ENCODE results near the gene SLC35D2.
"Not testable (repeated sequence)": the region's sequence is repeated elsewhere in the genome, so short reads cannot be mapped to it uniquely, and the experiment has no call there.

SLC35D2 gene

DNA sequence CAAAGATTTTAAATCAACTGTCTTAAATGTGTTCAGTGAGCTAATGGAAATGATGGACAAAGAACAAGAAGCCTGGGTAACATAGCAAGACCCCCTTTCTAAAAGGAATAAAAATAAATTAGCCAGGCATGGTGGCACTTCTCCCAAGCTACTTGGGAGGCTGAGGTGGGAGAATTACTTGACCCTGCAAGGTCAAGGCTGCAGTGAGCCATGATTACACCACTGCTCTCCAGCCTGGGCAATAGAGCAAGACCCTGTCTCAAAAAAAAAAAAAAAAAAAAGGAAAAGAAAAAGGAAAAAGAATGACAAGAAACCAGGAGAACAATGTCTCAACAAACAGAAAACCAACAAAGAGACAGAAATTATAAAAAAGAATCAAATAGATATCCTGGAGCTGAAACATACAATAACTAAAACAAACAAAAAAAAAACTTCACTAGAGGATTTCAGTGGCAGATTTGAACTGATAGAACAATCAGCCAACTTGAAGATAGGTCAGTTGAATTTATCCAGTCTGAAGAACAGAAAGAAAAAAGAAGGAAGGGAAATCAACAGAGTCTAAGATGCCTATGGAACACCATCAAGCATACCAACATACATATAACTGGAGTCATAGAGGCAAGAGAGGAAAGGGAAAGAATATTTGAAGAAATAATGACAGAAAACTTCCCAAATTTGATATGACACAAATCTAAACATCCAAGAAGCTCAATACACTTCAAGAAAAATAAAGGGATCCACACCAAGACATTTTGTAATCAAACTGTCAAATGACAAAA, 16.8 kb upstream of the SLC35D2 start:
- DNase-seq (ENCODE audit: low read depth), result no peak

DNA sequence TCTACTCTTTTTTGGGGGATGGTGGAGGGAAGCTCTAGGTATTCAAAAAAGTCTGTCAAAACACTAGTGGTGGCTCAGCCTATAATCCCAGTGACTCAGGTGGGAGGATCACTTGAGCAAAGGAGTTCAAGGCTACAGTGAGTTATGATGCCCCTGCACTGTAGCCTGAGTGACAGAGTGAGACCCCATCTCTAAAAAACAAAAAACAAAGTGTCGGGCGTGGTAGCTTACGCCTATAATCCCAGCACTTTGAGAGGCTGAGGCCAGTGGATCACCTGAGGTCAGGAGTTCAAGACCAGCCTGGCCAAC, 15.8 kb upstream of the SLC35D2 start:
- no peak for DNase-seq (ENCODE audit: low read depth)

DNA sequence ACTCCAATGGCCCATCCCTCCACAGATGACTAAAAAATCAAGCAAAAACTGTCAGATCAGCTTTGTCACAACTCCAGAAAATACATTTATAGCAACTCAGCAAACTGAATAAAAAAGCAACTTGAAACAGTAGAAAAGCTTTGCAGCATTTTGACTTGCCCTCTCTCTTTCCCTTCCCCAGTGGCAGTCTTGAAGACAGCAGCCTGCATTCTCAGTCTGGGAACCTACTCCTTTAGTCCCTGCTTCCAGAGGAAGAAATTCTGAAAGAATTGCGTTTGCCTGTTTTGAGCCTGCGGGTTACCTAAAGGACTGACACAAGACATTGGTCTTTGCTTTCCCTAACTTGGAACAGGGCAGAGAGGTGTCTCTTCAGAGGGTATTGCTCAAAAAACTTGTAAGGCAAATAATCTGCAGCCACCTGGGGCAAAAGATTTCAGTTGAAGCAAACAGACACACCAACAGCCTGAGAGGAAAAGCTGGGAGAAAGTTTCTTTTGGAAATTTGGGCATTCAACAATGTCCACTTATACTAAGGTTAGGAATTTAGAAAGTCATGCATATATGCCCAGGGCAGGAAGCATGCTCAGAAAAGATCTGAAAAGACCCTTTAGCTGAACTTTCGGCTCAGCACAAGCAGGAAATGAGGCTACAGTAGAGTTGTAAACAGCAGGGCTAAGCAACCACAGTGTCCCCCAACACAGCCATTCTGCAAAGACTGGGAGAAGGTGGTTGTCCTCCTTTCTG, 15.2 kb upstream of the SLC35D2 start:
- DNase-seq (ENCODE audit: low read depth), result no peak

DNA sequence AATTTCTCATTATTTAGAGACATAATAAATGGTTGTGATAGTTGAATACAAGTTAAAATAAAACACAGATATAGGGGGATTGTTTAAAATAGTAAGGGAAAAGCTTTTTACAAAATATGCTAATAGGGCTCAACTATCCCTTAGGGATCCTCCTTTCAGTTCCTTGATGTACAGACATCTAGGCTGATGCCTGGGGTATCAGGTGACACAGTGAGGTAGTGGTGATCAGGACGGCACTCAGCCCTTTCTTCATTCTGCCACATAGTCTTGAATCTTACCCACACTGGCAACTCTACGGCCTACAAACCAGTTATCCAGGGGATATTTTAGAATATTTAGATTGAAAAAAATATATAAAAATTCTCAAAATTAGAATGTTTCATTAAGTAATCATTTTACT, 12.5 kb upstream of the SLC35D2 start:
- no peak for DNase-seq (ENCODE audit: low read depth)

DNA sequence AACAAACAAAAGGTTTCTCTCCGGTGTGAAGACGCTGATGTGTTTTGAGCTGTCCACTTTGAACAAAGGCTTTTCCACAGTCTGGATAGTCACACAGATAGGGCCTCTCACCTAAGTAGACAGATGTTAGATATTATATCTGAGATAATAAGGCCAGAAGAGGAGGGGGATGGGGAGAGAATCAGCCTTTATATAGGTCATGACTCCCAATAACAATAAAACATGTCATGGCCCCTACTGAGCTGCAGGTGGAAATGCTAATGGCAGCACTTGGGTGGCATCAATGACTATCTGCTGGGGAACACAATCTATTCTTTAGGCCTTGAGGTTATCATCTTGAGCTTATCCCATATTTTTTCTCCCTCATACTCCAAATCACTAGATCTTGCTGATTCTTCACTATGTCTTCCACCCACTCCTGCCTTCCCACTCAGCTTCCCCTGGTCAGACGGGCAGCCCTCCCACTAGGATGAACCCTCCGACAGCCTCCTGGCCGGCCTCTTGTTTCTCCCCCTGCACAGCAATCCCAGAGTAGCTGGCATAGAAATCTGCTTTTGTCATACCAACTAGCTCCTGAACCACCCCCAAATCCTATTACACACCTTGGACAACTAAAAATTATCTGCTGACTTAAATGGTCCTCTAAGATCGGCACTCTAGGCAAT, 11.5 kb upstream of the SLC35D2 start:
- DNase-seq (ENCODE audit: low read depth), result no peak

DNA sequence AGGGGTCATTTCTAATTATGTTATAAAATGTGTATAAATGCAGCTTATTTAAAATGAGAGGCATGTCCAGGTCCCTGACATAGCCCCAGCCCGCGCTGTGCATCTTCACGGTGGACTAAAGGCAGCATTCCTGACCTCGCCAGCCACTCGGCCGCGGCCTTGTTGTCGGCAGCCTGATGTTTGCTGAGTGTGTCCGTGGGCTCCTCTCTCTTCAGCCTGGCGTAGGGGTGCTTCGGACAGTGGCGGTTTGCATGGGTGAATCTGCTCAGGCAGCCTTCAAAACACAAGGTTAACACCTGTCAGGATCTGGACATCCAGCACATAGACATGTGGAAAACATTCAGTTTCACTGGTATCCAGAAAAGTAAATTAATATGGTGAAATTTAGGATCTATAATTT, 8.8 kb upstream of the SLC35D2 start:
- DNase-seq (ENCODE audit: low read depth), result no peak

DNA sequence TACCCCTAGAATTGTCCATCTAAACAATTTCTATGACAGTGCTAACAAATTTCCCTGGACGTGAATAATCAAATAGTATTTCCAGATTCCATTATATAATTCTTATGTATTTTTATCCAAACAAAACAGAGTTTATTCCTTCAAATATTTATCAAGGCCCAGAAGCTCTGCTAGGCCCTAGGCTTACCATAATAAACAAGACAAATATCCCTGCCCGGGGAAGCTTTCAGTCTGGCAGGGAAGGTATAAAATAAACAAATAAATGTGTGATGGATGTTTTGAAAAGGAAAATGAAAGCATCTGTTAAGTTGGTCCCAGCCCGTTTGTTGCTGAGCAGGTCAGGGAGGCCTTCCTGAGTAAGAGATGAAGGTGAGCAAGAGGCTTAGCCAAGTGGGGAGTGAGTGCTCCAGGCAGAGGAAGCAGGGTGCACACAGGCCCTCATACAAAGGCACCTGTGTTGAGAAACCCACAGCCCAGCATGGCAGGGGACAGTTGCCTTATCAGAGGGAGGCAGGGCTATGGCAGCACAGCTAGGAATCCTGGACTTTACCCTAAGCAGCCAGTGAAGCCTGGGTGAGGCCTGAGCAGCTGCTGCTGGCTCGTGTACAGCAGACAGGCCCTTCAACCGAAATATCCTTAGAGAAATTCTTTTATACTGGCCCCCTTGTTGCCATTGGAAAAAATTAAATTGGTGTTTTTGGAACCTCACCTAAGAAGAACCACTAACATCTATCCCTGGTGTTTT, 7.7 kb upstream of the SLC35D2 start:
- no peak for DNase-seq (ENCODE audit: low read depth)

DNA sequence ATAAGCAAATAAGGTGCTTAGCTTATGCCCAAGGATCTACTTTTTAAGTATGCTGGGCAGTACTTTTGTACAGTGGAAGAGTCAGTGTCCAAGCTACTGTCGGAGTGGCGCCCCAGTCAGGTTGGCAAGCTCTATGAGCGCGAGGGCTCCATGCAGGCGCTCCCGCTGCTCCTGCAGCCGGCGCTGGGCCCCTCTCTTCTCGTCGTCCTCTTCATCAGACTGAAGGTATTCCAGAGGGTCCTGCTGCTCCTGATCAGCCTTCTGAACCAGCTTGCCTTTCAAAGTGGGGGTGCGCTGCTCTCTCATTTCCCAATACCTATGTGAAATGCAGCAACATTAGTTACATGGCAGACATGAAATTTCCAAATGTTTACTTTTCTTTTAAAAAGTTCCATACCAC, 4.6 kb upstream of the SLC35D2 start:
- no peak for DNase-seq (ENCODE audit: low read depth)

DNA sequence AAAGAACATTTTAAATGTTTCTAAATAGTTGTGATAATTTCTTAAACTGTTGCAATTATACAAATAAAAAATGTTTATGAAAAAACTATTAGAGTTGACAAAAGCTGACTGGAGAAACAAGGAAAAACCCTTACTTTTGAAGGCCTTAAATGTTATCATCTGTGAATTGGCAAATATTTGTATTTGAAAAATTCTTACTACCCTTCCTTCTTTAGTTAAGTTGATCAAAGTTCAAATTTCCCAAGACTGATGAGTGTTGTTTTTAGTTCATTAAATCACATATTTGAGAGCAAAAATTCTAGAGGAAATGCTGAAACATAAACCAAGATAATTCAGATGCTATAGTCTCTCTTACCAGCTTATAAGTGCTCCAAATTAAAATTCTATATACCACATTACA, 2.6 kb upstream of the SLC35D2 start:
- DNase-seq (ENCODE audit: low read depth), result no peak

DNA sequence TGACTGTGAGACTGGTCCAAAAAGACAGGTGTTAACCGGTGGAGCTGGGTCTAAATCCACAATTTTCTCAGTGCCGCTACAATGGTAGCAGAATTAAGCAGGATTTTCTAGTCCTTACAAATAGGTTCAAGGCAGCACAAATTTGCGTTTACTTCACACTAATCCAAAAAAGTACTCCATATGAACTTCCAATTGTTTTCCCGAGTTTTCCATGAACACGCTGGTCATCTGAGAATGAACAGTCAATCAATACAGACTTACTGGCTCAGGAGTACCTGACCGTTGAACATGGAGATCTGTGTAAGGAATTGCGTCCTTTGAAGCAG, 709 bp downstream of the SLC35D2 start:
- no peak for DNase-seq (ENCODE audit: low read depth)

DNA sequence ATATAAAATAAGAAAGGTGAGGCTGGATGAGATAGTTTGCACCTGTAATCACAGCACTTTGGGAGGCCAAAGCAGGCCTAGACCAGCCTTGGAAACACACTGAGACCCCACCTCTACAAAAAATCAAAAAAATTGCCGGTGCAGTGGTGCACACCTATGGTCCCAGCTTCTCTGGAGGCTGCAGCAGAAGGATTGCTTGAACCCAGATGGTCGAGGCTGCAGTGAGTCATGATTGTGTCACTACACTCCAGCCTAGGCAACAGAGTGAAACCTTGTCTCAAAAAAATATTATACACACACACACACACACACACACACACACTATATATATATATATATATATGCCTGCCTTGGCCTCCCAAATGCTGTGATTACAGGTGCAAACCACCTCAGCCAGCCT, 1.3 kb downstream of the SLC35D2 start:
- no peak for DNase-seq (ENCODE audit: low read depth)

DNA sequence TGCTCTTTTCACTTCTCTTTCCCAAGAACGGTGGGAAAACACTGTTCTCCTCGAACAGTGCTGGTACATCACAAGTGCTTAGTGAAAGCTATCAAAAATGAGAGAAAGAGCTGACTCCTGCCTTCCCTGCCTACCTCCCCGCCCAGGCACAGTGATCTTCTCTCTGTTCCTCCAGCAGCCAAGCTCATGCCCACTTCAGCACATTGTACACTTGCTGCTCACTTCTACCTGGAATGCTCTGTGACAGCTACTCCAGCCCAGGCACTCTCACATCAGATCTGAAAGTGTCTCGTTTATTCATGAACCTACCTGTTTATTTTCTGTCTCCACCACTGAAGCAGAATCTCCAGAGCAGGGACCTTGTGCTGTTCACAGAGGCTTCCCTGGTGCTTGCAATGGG, 1.8 kb downstream of the SLC35D2 start:
- DNase-seq (ENCODE audit: low read depth), result no peak

DNA sequence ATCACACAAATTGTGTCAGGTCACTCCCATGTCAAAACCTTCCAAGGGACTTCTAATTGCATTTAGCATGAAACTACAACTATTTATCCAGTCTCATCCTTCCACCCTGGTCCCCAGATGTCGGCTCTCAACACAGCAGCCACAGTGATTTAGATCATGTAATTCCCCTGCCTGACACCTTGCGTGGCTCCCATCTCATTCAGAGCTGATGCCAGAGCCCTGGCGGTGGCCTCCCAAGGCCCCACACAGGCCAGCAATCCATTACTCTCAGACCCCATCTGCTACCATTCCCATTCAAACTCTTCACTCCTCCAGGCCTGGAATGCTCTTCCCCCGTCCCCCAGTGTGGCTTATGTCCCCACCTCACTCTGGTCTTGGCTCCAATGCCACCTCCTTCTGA, 2.4 kb downstream of the SLC35D2 start:
- DNase-seq (ENCODE audit: low read depth), result no peak

DNA sequence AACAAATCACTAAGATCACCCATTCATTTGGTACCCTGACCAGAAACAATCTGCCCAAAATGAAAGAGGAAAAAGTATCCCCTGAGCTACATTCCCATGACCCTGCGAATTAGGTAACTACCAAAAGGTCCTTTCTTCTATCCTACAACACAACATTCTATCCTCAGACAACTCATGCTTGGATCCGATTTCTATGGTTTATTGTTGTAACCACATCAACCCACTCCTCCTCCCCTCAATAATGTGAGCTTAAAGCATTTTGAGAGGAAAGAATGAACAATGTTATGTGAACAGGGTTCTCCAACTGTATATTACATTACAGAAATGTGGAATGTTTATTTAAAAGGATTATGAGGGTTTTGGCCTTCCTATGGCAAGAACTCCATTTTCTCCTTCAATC, 4.0 kb downstream of the SLC35D2 start:
- DNase-seq (ENCODE audit: low read depth), result no peak

DNA sequence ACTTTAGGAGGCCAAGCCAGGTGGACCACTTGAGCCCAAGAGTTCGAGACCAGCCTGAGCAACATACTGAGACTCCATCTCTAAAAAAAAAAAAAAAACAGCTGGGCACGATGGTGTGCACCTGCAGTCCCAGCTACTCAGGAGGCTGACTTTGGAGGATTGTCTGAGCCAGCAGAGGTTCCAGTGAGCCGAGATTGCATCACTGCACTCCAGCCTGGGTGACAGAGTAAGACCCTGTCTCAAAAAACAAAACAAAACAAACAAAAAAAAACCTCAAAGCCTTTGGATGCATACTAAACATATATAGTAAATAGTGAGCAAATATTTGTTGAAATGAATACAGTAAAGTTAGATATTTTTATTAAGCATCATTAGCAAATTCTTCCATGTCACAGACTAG, 5.3 kb downstream of the SLC35D2 start:
- no peak for DNase-seq (ENCODE audit: low read depth)

DNA sequence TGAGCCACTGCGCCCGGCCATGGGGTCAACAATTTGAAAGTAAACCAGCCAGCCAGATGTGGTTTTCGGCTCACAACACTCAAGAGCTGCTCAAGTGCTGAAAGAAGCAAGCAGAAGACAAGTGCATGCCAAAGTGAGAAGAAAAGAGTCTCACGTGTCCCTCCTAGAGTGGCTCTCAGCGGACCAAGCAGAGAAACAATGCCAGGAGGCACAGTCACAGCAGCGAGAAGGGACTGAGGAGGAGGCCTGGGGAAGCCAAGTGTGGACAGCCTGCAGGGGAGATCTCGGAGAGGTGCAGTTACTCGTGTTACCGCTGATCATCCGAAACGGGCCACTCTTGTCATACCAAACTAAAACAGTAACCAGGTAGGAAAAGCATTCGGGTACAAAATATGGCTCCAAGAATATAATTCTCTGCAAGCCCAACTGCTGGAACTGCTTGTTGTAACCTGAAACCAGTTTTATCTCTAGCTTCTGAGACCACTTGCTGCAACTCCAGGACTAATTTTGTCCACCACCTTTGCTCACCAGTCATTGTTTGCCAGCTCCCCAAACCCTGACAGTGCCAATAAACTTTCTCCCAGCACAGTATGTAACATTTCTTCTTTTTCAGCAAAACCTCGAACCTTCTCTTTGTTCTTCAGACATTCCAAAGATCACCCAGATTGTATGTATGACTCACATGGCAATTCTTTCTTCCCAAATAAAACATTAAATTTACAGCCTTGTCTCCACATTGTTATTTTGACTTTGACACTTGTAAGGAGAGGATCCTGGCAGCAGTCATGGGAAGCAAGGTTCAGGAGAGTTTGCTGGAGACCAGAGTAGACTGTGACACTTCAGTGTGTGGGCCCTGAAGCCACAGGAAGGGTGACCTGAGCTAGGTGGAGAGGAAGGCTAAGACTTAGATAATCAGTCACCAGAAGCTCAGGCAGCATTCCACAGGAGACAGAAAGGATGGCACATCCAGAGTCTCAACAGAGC, 6.3 kb downstream of the SLC35D2 start:
- no peak for DNase-seq (ENCODE audit: low read depth)

DNA sequence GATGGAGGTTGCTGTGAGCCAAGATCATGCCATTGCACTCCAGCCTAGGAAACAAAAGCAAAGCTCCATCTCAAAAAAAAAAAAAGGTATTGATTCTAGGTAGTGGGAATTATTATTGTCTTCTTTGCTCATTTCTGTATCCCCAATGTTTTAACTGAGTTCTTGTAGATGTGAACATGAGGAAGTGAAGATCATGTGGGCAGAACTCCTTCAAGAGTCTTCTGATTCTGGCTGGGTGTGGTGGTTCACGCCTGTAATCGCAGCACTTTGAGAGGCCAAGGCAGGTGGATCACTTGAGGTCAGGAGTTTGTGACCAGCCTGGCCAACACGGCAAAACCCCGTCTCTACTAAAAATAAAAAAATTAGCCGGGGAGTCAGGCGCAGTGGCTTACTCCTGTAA, 8.0 kb downstream of the SLC35D2 start:
- not testable (repeated sequence) for DNase-seq (ENCODE audit: low read depth)

DNA sequence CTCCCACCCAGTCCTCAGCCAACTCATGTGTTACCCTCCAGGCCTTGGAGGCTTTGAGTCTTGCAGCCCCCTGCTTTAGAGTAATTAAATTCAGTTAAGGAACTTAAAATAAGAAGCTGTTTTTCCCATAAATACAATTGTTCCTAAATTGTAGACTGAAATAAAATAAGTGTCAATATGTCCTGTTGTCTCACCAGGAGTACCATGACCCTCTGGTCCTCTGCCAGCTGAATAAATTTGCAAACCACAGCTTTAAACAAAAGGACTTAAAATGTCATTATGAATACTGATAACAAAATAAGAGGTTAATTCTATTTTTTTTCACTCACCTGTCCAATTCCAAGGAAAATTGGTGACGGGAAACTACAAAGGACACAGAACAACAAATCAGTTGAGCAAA, 15.6 kb downstream of the SLC35D2 start:
- DNase-seq (ENCODE audit: low read depth), result no peak

DNA sequence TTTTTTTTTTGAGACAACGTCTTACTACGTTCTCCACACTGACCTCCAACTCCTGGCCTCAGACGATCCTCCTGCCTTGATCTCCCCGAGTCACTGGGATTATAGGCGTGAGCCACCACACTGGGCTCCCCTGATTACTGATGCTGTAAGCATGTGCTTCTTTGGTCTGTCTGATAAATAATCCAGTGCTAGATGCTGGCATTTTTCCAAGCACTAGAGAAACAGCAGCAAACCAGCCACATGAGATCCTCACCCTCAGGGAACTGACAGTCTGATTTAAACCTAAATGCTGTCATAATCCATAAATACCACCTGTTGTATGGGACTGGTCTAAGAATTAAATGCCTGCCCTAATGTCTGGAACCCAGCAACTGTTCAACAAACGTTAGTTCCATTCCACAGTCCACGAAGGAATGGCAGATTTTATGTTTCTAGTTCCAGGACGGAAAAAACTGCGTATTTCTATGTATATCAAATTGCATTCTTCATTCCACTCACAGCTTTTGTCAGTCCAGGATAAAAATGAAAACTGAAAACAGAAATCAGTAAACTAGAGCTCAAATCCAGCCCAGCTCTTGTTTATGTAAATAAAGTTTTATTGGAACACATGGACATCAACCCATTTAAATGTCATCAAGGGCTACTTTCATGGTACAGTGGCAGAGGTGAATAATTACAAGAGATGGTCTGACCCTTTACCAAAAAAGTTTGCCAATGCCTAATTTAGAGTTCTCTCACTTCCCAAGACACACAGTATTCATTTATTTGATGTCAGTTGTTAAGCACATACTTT, 20.1 kb downstream of the SLC35D2 start:
- DNase-seq (ENCODE audit: low read depth), result no peak

DNA sequence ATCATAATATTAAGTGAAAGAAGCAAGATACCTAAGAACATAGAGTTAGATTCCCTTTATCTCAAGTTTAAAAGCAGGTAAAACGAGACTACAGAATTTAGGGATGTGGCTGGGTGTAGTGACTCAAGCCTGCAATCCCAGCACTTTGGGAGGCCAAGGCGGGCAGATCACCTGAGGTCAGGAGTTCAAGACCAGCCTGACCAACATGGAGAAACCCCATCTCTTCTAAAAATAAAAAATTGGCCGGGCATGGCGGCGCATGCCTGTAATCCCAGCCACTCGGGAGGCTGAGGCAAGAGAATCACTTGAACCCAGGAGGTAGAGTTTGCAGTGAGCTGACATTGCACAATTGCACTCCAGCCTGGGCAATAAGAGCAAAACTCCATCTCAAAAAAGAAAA, 21.4 kb downstream of the SLC35D2 start:
- not testable (repeated sequence) for DNase-seq (ENCODE audit: low read depth)

DNA sequence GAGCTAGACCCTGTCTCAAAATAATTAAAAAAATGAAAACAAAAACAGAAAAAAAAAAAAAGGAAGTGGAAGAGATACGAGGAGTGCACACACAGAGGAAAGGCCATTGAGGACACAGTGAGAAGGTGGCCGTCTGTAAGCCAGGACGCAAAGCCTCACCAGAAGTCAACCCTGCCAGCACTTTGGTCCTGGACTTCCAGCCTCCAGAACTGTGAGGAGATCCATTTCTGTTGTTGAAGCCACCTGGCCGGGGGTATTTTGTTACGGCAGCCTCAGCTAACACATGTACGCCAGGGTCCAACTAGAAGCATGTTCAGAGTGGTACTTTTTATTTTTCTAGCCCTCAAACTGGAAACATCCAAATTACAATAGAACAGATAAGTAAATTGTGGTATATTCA, 21.8 kb downstream of the SLC35D2 start:
- DNase-seq (ENCODE audit: low read depth), result no peak

Data from stimulated activated CD8-positive, alpha-beta memory T cell treated with anti-CD3 and anti-CD28 coated beads, Interleukin-12 subunit alpha, Interleukin-12 subunit beta, amount 100 ng/mL, for 1 hour (primary cell).